Spleen (tissue), 11 donors: ENCODE measurements around the gene STAT4. TPM values are rescaled to one million over a fixed set of nuclear protein-coding genes. Genes with fewer than 3 reads are reported as not detected.

Experiments
- DNase-seq: peaks from one replicate; pipeline ENCODE4 v3.0.0-alpha.2; 2020
- H3K27ac ChIP-seq, 8 donors: fragments of 200-600 bp; sonication (generic) in 7 of 8; 1 replicate in 4 of 8; 2 replicates in 4 of 8; pipeline versions ENCODE4 v1.5.0 to v1.8.0; 2016 to 2021; ENCODE audit warnings: inconsistent platforms in 4 of 8, mild to moderate bottlenecking in 4 of 8, moderate library complexity in 1 of 8
- H3K27me3 ChIP-seq, 7 donors: fragments of 200-600 bp; sonication (generic) in 6 of 7; replicated peaks in 1 of 7; 1 replicate in 4 of 7; 2 replicates in 3 of 7; pipeline versions ENCODE4 v1.5.0 to v1.8.0; 2016 to 2021; ENCODE audit warnings: inconsistent platforms in 3 of 7, mild to moderate bottlenecking in 1 of 7
- H3K36me3 ChIP-seq, 6 donors: fragments of 200-600 bp; sonication (generic) in 5 of 6; 1 replicate in 4 of 6; 2 replicates in 2 of 6; pipeline versions ENCODE4 v1.5.0 to v1.8.0; 2016 to 2021; ENCODE audit warnings: inconsistent platforms in 2 of 6
- H3K4me1 ChIP-seq, 6 donors: fragments of 200-600 bp; sonication (generic) in 5 of 6; 1 replicate in 3 of 6; 2 replicates in 3 of 6; pipeline versions ENCODE4 v1.5.0 to v1.8.0; 2016 to 2021; ENCODE audit warnings: inconsistent platforms in 3 of 6
- H3K4me3 ChIP-seq, 8 donors: fragments of 200-600 bp; sonication (generic) in 7 of 8; 1 replicate in 4 of 8; 2 replicates in 4 of 8; pipeline versions ENCODE4 v1.5.0 to v1.8.0; 2016 to 2021; ENCODE audit warnings: inconsistent platforms in 4 of 8, mild to moderate bottlenecking in 4 of 8, moderate library complexity in 2 of 8
- H3K9me3 ChIP-seq, 8 donors: fragments of 200-600 bp; sonication (generic) in 7 of 8; 1 replicate in 4 of 8; 2 replicates in 4 of 8; pipeline versions ENCODE4 v1.5.0 to v1.8.0; 2016 to 2021; ENCODE audit warnings: inconsistent platforms in 4 of 8
- POLR2A ChIP-seq, 3 donors: fragments of 450-650 bp; IDR thresholded peaks; one replicate each; pipeline ENCODE4 v1.5.1; 2017; ENCODE audit warnings: antibody characterized with exemption in 3 of 3, mild to moderate bottlenecking in 1 of 3
- POLR2AphosphoS5 ChIP-seq, 3 donors: sonication (generic); formaldehyde crosslinking; IDR thresholded peaks; one replicate each; pipeline ENCODE4 v1.5.1; 2017; ENCODE audit warnings: antibody characterized with exemption in 3 of 3
- whole genome bisulfite sequencing, 5 donors: extraction: QIAGEN DNeasy Blood & Tissue Kit in 3 of 5; methylation state at CpG; one replicate each; pipeline versions ENCODE4 v1.1.5 to v1.1.7; 2013 to 2018; 5-methylcytosine and 5-hydroxymethylcytosine counted together
- intact Hi-C: fragments of 100-400 bp; cut with DNase I; formaldehyde crosslinking; loops from one replicate; pipeline ENCODE4 v1.15.0; 2023; ENCODE audit warnings: low total_unique reads
- polyA plus RNA-seq, 3 donors: library from polyadenylated mRNA; stranded (reverse); fragments of 200-250 nt; gene quantifications; one replicate each; pipeline ENCODE4 v1.2.1, GENCODE V29; 2013
- total RNA-seq, 7 donors: library from RNA; depleted of rRNA in 3 of 7; stranded (reverse); fragments of >200 nt in 3 of 7; fragmentation: NEBNext Ultra II Directional in 4 of 7; extraction: Animal tissue kit (Norgen Biotek cat#: 25700) in 4 of 7; gene quantifications; one replicate each; pipeline versions ENCODE4 v1.1.0 to v1.2.1, GENCODE V29; 2016 to 2021
- TF ChIP-seq, protein P1 (sequence below), 11 experiments: fragments of 200-600 bp in 7 of 11; fragments of 450-650 bp in 4 of 11; sonication (generic) in 4 of 11; IDR thresholded peaks in 8 of 11; conservative IDR thresholded peaks in 3 of 11; 1 replicate in 7 of 11; 2 replicates in 4 of 11; pipeline versions ENCODE4 v1.4.0 to v1.8.0; 2016 to 2021; ENCODE audit warnings: antibody characterized with exemption in 11 of 11, inconsistent platforms in 4 of 11, mild to moderate bottlenecking in 1 of 11
- donor health status: healthy with polysubstance abuse.
- donor health status: DM: no; HTN: no; CAD: no; lungs with moderate emphysema.
- donor health status: DM: no; HTN: no; CAD: no.
- donor health status: Bipolar disorder and iron deficiency.
- donor health status: healthy.
- donor health status: DM: no; HTN: no; CAD: no.
- donor health status: DM: yes; HTN: yes; CAD: no.

Gene STAT4
- total and polyA plus RNA-seq, 10 donors, result 4.0 to 36.7 (median 25.6) TPM

DNA sequence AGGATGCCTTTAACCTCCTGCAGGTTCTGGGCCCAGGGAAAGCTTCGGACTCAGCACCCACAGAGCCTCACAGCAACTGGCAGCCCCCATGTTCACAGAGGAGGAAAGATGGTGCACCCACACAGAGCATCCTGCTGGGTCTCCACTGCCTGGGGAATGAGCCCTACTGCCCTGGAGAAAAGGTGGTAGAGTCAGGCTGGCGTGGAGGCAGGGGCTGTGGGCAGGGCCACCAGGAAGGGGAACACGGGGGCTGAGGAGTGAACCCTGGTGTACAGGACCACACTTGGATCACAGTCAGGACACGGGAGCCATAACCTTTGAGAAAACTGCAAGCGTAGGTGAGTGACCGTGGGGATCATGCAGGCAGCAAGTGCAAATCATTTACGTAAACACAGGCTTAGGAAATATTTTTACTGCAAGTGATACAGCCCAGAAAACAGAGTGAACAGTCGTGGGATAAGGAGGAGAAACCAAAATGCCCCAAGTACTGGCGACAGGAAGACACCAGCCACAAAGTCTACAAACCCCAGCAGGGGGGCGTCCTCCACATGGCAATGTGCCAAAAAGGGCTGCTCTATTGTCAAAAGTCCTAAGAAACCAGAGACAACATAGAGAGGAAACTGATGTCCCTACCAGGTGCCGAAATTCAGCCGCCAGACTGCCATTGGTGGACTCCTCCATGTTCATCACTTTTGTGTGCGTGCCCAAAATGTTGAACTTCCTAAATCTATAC is 164.4 kb downstream of the STAT4 start:
- WGBS, 5 donors, result 61 to 77% (median 67%) methylated on average over 13 of the region's 13 CpGs

DNA sequence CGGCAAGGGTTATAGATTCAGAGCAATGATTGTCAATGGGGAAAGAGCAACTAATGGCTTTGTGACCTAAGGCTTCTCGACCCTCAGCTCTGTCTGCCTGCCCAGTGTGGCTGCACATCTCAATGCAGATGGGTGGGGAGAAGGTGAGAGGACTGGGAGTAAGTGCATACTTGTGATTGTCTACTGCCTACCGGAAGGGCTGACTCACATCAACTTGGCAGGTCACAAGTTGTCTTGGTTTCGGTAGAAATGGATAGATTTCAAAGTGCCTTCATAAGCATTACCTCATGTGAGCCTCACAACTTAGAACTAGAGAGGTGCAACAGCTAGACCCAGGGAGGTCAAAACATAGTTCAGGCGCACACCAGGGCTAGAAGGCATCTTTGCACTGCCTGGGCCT is 166.2 kb downstream of the STAT4 start:
- WGBS, 5 donors, result 88 to 93% (median 92%) methylated on average over 5 of the region's 5 CpGs
- Histone ChIP-seq H3K4me1 (peaks cover 0 to 36% (median 14%) of the 10 kb centered on the region in 6 donors), H3K27ac (peak overlapping the region in 1 of 8 donors; percentile 26), H3K4me3 (no peak overlapping the region), H3K9me3 (no peaks in the 10 kb centered on the region), H3K36me3 (peaks cover 4 to 100% (median 100%) of the 10 kb centered on the region in 6 donors), H3K27me3 (no peaks in the 10 kb centered on the region)
- TF ChIP-seq POLR2AphosphoS5 (IDR thresholded peaks at IDR 0.05), result peak in 2 of 3 donors; percentile 19
- TF ChIP-seq, protein P1, sequence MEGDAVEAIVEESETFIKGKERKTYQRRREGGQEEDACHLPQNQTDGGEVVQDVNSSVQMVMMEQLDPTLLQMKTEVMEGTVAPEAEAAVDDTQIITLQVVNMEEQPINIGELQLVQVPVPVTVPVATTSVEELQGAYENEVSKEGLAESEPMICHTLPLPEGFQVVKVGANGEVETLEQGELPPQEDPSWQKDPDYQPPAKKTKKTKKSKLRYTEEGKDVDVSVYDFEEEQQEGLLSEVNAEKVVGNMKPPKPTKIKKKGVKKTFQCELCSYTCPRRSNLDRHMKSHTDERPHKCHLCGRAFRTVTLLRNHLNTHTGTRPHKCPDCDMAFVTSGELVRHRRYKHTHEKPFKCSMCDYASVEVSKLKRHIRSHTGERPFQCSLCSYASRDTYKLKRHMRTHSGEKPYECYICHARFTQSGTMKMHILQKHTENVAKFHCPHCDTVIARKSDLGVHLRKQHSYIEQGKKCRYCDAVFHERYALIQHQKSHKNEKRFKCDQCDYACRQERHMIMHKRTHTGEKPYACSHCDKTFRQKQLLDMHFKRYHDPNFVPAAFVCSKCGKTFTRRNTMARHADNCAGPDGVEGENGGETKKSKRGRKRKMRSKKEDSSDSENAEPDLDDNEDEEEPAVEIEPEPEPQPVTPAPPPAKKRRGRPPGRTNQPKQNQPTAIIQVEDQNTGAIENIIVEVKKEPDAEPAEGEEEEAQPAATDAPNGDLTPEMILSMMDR (IDR thresholded peaks at IDR 0.05 in 8 of 11, conservative IDR thresholded peaks at IDR 0.05 in 3 of 11), result no peak
- no peak for DNase-seq
- intact Hi-C loops, result no loop called here

More for the DNA sequence above, 164.4 kb downstream of the STAT4 start:
- intact Hi-C loops, result no loop called here
- DNase-seq, result no peak
- TF ChIP-seq POLR2A (IDR thresholded peaks at IDR 0.05) (no peak), POLR2AphosphoS5 (IDR thresholded peaks at IDR 0.05) (peak in 1 of 3 donors; percentile 17)
- Histone ChIP-seq H3K27me3 (no peaks in the 10 kb centered on the region), H3K4me1 (peaks cover 0 to 20% (median 3%) of the 10 kb centered on the region in 6 donors), H3K9me3 (no peaks in the 10 kb centered on the region), H3K36me3 (peaks cover 4 to 100% (median 100%) of the 10 kb centered on the region in 6 donors), H3K27ac (peak overlapping the region in 2 of 8 donors; percentile 4 to 40), H3K4me3 (no peak overlapping the region)

DNA sequence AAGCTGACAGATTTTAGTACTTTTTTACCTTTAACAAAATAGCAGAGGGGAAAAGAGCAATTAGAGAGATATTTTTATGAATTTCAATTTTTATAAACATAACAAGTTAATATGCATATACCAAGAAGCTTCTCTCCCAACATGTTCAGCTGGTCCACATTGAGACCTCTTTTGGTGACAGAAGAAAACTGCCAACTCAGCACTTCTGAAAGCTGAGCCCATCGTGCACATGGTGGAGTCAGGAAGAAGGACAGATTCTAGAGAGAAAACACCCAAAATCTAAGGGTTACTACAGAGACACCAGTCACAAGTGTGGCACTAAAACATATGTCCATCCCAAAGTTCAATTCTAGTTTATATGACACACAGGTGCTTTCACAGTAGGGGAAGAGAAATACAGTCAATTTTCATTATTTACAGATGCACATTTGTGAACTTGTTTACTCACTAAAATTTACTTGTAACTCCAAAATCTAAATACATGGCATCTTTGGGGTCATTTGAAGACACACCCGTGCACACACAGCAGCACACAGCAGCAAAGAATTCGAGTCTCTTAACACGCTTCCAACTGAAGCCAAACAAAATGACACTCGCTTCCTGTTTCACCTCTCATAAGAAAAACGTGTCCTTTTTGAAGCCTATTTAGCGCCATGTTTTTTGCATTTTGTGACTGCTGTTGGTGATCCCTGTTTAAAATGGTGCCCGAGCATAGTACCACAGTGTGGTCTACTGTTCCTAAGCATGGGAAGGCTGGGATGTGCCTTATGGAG is 168.3 kb downstream of the STAT4 start:
- no peak for TF ChIP-seq POLR2AphosphoS5 (IDR thresholded peaks at IDR 0.05)
- TF ChIP-seq POLR2A (IDR thresholded peaks at IDR 0.05), result no peak
- TF ChIP-seq, protein P1 (IDR thresholded peaks at IDR 0.05 in 8 of 11, conservative IDR thresholded peaks at IDR 0.05 in 3 of 11), result no peak
- no peaks in the 10 kb centered on the region for H3K9me3 ChIP-seq
- H3K4me1 ChIP-seq, result peaks cover 0 to 35% (median 14%) of the 10 kb centered on the region in 6 donors
- peaks cover 6 to 100% (median 99%) of the 10 kb centered on the region in 6 donors for H3K36me3 ChIP-seq
- 80 to 85% (median 81%) methylated on average over 8 of the region's 8 CpGs for WGBS, 5 donors
- H3K27ac ChIP-seq, result peak overlapping the region in 3 of 8 donors; percentile 21 to 82 (median 29)
- no peak for DNase-seq
- no peak overlapping the region for H3K4me3 ChIP-seq
- no peaks in the 10 kb centered on the region for H3K27me3 ChIP-seq
- intact Hi-C loops, result no loop called here

DNA sequence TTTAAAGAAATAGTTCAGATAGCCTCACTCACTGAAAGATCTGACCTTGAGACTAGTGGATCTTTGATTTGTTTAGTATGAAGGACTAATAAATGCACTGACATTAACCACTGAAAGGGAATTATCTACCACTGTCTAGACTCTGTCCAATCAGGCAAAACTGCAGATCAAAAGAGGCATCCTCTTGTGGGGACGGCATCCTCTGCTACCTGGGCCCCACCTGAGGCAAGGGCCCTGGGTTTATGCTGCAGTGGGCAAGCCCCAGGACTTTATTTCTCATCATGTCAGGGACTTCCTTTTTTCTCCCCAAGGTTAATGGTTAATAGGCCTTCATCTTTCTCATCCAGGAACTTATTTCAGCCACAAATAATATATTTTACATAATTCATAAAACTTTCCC is 169.1 kb downstream of the STAT4 start:
- no peak for DNase-seq
- intact Hi-C loops, result no loop called here
- 60 to 80% (median 79%) methylated on average over 1 of the region's 1 CpG for WGBS, 5 donors
- Histone ChIP-seq H3K36me3 (peaks cover 6 to 100% (median 99%) of the 10 kb centered on the region in 6 donors), H3K4me3 (no peak overlapping the region), H3K27ac (peak overlapping the region in 4 of 8 donors; percentile 21 to 82 (median 50)), H3K27me3 (no peaks in the 10 kb centered on the region), H3K9me3 (no peaks in the 10 kb centered on the region), H3K4me1 (peaks cover 0 to 35% (median 14%) of the 10 kb centered on the region in 6 donors)
- TF ChIP-seq, protein P1 (IDR thresholded peaks at IDR 0.05 in 8 of 11, conservative IDR thresholded peaks at IDR 0.05 in 3 of 11), result no peak
